HG03469 (cell line): ENCODE results near the gene PTPRJ.

Experiments
- ATAC-seq: cut with Tn5 transposase; IDR thresholded peaks from one replicate; pipeline ENCODE4 v1.9.1; 2021; ENCODE audit warnings: mild to moderate bottlenecking, moderate library complexity, moderate number of reproducible peaks; ENCODE audit not compliant: unreplicated experiment

PTPRJ gene

GRCh38 chr11:48034926-48035871 is 54.8 kb downstream of the PTPRJ start:
- no peak for ATAC-seq

GRCh38 chr11:48036011-48036410 is 55.7 kb downstream of the PTPRJ start:
- ATAC-seq, result no peak

- ATAC-seq, result no peak
Observed at GRCh38 chr11:48036466-48036865, 56.1 kb downstream of the PTPRJ start.

GRCh38 chr11:48037709-48038468 is 57.5 kb downstream of the PTPRJ start:
- ATAC-seq, result no peak

GRCh38 chr11:48040830-48041444 is 60.6 kb downstream of the PTPRJ start:
- ATAC-seq, result no peak

GRCh38 chr11:48041877-48042695 is 61.7 kb downstream of the PTPRJ start:
- no peak for ATAC-seq

GRCh38 chr11:48043111-48043990 is 63.0 kb downstream of the PTPRJ start:
- ATAC-seq, result no peak

GRCh38 chr11:48043991-48044512 is 63.7 kb downstream of the PTPRJ start:
- no peak for ATAC-seq

- ATAC-seq, result no peak
Observed at GRCh38 chr11:48044577-48044976, 64.2 kb downstream of the PTPRJ start.

GRCh38 chr11:48045536-48045935 is 65.2 kb downstream of the PTPRJ start:
- ATAC-seq, result no peak

GRCh38 chr11:48047616-48048015 is 67.3 kb downstream of the PTPRJ start:
- ATAC-seq, result no peak

GRCh38 chr11:48049036-48049435 is 68.7 kb downstream of the PTPRJ start:
- no peak for ATAC-seq

- no peak for ATAC-seq
Observed at GRCh38 chr11:48050304-48050703, 69.9 kb downstream of the PTPRJ start.

- no peak for ATAC-seq
Observed at GRCh38 chr11:48051217-48051830, 71.0 kb downstream of the PTPRJ start.

GRCh38 chr11:48052183-48053044 is 72.1 kb downstream of the PTPRJ start:
- no peak for ATAC-seq

- no peak for ATAC-seq
Observed at GRCh38 chr11:48054994-48055291, 74.6 kb downstream of the PTPRJ start.

GRCh38 chr11:48055292-48056132 is 75.2 kb downstream of the PTPRJ start:
- ATAC-seq, result no peak
